ENCODE measurements around the gene ANKS1B.
A peak's percentile ranks its signal among the peaks of the same experiment; 100 is the strongest.

GRCh38 chr12:99911081-99911480 lies 73.7 kb downstream of the ANKS1B start:
- TF ChIP-seq CTCF (IDR thresholded peaks at IDR 0.05) (no peak), POLR2A (IDR thresholded peaks at IDR 0.05) (no peak), POLR2AphosphoS5 (IDR thresholded peaks at IDR 0.05) (peak in 3 of 4 donors; percentile 65 to 73 (median 68)), EP300 (IDR thresholded peaks at IDR 0.05) (peak in 1 of 4 donors; percentile 13)
